ENCODE results near the gene CDH12. TPM values are rescaled to one million over a fixed set of nuclear protein-coding genes. Genes with fewer than 3 reads are reported as not detected.
"Not testable (repeated sequence)": the region's sequence is repeated elsewhere in the genome, so short reads cannot be mapped to it uniquely, and the experiment has no call there.

The CDH12 gene
- total RNA-seq, 1 donor from 2014 or later, result not detected

DNA sequence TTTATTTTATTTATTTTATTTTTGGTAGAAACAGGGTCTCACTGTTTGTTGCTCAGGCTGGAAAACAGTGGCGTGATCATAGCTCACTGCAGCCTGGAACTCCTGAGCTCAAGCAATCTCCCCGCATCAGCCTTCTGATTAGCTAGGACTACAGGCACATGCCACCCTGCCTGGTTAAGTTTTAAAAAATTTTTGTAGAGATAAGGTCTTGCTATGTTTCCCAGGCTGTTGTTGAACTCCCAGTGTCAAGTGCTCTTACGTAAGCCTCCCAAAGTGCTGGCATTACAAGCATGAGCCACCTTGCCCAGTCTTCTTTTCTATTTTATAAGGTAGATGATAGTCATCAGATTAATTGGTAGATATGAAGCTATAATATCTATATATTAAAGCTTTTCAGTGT lies 382.7 kb downstream of the CDH12 start:
- no peak for DNase-seq (ENCODE audit: low read depth)

DNA sequence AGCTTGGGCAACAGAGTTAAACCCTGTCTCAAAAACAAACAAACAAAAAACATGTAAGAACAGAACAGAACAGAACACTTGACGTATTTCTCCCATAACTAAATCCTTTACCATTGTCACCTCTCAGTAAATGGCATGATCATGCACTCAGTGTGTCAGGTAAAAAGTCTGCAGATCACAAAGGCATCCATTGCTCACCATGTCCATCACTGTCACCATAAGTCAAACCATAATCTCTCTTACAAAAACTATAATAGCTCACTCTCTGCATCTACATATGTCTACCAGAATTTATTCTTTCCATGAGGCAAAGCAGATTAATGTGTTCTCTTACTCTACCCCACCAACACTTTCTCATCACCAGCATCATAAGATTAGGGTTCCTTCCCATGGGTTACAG lies 387.5 kb downstream of the CDH12 start:
- DNase-seq (ENCODE audit: low read depth), result no peak

DNA sequence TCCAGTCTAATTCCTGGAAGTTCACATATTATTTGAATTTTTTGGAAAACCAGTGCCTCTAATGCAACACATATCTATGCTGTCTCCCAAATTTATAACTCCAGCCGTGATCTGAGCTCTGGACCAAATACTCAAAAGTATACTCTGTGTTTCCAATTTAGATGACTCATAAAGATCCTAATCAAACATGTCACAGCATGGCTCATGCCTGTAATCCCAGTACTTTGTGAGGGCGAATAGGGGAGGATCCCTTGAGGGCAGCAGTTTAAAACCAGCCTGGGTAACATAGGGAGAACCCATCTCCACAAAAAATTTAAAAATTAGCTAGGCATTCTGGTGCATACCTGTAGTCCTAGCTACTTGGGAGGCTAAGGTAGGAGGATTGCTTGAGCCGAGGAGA lies 388.0 kb downstream of the CDH12 start:
- DNase-seq (ENCODE audit: low read depth), result no peak

DNA sequence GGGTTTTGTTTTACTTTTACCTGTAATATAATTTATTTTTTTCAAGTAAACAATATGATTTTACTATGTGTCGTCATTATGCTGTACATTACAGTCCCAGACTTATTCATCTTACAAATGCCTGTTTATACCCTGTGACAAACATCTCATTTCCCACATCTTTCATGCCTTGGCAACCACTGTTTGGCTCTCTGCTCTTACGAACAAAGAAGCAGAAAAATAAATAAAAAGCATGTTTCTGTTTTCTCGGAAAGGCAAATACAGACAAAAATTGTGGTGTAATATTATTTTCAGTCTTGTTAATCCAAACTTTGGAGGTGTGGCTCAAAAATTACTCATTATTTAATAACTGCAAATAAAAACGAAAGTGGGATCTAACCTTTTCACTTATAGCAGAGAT lies 393.0 kb downstream of the CDH12 start:
- DNase-seq (ENCODE audit: low read depth), result no peak

DNA sequence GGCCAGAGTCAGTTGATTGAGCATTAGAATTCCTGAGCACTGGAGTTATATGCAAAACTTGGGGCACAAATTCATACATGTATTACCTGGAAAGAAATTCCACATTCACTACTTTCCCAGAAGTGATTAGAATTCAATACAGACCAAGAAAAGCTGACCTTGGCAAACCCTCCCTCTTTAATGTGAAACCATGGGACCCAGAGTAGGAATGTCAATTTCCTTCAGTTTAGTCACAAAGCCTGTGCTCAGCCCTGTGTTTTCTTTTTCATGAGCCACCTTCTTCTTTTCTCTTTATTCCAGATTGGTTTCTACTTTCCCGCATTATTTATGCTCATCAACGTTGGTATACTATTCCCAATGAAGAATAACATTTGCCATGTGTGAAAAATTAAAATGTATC lies 420.2 kb downstream of the CDH12 start:
- DNase-seq (ENCODE audit: low read depth), result no peak

DNA sequence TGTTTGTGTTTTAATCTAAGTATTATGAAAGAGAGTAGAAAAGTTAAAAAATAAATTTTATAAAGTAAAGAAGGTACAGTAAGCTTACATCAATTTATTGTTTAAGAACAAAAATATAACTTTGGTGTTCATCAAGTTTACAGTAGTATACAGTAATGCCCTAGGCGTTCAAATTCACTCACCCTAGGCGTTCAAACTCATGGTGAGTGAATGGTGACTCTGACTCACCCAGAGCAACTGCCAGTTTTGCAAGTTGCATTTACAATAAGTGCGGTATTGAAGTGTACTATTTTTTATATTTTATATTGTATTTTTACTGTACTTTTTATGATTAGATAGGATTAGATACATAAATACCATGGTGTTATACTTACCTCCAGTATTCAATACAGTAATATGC lies 421.3 kb downstream of the CDH12 start:
- no peak for DNase-seq (ENCODE audit: low read depth)

DNA sequence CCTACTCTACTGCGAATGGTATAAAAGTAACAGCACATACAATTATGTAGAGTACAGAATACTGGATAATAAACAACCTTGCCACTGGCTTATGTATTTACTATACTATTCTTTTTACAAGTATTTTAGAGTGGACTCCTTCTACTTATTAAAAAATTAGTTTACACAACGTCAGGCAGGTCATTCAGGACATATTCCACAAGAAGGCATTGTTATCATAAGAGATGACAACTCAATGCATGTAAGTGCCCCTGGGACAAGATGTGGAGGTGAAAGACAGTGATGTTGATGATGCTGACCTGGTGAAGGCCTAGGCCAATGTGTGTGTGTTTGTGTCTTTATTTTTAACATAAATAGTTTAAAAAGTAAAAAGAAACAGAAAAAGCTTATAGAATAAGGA lies 421.7 kb downstream of the CDH12 start:
- no peak for DNase-seq (ENCODE audit: low read depth)

DNA sequence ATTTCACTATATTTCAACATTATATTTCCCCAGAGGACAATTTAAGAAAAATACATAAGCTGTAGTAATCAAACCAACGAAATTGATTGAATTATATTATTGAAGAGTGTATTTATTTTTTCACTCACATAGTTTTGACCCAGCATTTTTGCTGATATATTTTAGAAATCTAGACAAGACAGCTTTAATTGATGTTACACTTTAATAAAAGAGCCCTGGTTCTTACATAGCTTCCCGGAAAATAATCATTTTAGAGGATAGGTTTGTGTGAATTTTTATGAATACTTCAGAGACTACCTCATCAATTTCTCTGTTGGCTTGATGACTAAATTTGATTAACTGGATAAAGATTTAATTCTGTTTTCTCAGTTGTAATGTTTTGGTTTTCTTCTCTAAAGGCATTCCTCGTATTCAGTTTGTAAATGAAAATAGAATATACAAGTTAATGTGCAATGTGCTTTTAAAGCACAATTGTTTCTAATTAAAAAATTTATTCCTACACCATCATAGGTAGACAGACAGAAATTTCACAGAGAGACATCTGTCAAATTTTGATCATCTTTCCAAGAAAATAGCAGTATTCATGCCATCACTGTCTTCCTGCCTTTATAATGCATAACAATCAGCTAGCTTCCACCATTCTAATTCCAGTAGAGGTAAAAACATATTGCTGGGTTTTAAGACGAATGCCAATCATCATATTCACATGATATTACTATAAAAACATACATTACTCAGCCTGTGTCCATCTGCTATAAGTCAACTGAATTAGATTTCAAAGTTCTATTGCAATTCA lies 441.4 kb downstream of the CDH12 start:
- DNase-seq (ENCODE audit: low read depth), result no peak

DNA sequence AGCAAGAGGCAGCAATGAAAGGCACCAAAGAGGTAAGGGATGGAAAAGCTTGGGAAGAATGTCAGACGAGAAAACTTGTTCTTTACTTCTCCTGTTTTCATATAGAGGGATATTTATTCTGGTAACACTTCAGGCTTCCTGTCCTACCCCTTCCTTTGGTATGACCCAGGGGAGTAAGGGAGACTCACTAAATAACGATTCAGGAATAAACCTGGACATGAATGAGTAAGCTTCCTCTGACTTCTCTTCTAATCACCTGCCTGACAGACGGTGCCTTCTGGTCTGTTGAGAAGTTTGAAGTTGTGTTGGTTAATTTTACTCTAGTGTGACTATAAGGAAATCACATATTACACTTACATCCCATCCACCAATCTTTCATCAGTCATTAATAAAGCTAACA lies 461.2 kb downstream of the CDH12 start:
- no peak for DNase-seq (ENCODE audit: low read depth)

DNA sequence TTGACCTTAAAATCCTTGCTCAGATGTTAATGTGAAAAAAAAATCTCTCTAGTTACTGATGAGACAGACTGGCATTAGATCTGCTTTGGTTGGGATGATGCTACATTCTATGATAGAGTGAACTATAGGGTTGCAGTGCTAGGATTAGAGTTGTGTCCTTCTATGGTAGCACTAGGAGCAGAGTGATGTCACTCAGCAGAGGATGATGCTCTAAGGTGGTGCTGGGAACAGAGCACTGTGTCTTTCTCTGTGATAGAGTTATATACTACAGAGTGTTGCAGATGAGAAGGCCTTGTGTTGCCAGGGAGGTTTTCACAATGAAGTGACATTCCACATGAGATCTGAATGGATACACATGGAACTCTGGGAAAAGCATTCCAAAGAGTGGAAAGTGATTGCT lies 462.3 kb downstream of the CDH12 start:
- no peak for DNase-seq (ENCODE audit: low read depth)

DNA sequence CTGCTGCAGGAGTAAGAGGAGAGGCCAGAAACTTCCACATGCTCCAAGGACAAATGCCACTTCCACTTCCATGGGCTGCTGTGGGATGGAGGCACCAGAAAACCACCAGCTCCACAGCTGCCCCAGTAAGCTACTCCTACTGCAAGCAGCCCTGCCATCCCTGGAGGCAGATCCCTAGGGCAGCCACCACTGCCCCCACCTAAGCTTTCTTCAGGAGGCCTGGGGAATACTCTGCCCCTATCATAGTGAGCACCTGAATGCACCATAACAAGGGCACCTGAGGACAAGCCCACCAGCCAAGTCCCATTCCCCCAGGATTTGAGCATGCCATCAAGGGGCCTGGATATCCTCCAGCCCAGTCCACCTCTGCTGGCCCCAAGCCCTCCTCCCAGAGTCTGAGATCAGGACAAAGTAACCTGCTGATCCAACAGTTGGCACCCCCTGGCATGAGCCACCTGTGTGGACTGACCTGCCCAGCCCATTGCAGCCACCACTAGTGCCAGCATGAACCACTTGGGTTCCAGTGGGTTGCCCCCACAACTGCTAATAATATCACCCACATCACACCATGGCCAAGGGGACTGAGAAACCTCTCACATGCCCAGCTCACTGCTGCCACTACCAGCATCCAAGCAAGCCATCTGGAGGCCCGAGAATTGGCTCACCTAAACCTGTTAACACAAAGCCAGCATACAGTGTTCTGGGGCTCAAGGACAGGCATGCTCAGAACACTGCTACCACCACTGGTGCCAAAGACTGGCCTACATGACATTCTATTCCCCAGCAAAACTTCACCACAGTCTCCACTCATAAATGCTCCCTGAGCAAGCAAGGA lies 480.1 kb downstream of the CDH12 start:
- DNase-seq (ENCODE audit: low read depth), result no peak

DNA sequence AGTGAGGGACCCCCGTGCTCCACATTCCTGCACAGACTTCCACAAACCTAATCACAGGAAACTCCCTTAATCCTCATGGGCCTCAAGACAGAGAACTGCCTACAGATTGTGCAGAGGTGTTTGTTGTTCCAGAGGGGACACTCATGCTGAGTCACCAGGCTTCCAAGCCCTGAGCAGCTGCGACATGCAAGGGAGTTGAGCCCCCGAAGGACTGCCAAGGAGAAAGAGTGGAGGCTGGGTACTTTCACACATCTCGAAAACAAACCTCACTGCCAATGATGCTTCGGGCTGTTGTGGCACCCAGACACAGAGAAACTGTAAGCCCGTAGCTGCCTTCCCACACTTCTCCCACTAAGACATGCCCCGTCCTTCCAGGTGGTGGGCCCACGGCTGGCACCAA lies 480.8 kb downstream of the CDH12 start:
- DNase-seq (ENCODE audit: low read depth), result no peak

DNA sequence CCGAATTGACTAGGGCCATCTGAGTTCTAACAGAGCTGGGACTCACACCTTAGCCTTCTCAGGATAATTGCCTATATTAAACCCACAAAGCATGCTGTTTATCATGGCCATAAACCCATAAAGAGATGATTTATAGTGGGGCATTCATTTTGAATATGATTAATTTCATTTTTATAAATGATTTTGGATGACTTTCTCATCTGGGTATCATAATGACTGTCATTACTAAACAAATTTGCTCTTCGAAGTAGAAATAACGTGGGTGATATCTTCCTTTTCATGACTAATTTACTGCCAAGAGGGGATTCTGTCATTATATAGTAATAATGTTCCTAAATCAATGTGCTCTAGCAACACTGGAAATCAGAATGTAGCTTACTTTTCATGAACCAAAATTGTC lies 498.2 kb downstream of the CDH12 start:
- DNase-seq (ENCODE audit: low read depth), result no peak

DNA sequence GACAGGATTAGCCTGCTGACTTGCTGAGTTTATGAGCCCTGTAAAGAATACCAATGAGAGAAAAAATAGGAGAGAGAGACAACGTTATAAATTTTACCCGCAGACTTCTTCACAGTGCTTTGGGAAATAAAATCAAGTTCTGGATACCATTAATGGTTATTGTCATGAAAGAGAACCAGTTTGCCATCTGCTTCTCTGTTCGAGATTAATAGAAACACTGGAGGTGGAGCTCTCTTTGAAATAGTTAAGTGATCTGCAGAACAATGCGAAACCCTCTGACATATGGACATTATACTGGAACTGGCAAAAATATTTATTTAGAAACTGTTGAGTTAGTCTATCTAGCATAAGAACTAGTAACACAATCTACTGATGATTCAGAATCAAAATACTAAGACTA lies 500.7 kb downstream of the CDH12 start:
- no peak for DNase-seq (ENCODE audit: low read depth)

DNA sequence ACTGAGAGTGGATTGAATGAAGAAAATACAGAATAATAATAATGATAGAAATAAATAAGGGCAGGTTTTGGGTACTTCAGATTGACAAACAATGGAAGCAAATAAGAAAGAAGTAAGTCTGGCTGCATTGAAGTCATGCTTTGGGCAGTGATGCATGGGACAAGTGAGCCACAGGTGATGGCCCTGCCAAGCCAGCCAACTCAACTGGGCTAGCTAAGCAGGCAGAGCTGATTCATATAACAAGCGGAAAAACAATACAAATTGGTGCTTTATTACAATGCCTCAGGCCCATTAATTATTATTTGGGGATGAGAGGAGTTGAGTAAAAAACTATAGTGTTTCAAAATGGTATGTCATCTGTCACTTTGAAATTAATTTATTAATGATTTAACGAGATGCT lies 502.0 kb downstream of the CDH12 start:
- no peak for DNase-seq (ENCODE audit: low read depth)

DNA sequence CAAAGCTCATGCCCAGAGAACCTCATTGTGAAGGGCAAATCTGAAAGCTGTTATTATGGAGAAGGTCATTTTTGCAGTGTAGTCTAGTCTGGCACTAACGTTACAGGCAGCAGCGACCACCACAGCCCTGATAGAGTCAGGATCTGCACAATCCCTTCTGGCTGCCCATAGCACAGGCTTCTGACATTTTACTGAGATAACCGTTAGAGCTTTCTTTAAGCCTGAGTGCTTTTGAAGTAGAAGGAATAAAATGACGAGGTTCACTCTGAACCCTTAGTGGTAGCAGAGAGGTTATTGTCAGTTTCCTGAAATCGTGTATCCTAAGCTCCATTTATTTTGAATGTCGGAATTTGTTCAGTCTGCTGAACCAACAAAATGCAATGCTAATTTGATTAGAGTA lies 505.1 kb downstream of the CDH12 start:
- DNase-seq (ENCODE audit: low read depth), result no peak

DNA sequence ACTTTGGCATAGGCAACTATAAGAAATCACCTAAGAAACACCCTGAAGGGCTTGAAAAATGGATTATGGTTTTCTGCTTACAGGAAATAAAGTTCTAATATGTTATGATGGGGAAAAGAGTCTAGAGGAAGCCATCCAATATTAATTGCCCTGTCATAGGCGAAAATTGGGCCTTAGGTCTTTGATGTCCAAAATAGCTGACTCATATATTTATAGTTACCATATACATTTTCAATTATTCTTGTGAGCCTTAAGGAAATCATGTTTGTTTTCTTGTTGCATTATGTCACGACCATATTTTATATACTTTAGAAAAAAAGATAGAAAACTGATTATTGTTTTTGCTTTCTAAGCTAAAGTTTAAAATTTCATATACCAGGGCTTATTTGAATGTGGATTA lies 509.1 kb downstream of the CDH12 start:
- no peak for DNase-seq (ENCODE audit: low read depth)

DNA sequence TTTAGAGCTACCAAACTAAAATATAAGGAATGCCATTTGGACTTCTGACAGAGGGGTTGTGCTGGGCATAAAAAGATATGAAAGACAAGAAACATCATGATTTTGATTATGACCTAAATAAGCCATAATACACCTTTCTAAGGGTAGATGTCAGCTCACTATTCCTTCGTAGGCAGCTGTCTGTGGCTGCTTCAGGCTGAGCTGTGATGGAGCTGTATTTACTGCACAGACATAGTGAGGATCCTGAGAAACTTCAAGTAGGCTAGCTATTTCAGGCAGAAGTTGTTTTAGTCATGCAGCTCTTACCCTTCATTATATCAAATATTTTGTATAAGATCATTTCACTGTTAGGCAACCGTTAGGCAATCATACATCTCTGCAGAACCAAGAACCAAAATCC lies 511.7 kb downstream of the CDH12 start:
- DNase-seq (ENCODE audit: low read depth), result no peak

DNA sequence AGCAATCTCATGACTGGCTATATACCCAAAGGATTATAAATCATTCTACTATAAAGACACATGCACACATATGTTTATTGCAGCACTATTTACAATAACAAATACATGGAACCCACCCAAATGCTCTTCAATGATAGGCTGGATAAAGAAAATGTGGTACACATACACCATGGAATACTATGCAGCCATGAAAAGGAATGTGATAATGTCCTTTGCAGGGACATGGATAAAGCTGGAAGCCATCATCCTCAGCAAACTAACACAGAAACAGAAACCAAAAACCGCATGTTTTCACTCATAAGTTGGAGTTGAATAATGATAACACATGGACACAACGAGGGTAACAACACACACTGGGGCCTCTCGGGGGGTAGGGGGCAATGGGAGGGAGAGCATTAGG lies 520.2 kb downstream of the CDH12 start:
- not testable (repeated sequence) for DNase-seq (ENCODE audit: low read depth)

DNA sequence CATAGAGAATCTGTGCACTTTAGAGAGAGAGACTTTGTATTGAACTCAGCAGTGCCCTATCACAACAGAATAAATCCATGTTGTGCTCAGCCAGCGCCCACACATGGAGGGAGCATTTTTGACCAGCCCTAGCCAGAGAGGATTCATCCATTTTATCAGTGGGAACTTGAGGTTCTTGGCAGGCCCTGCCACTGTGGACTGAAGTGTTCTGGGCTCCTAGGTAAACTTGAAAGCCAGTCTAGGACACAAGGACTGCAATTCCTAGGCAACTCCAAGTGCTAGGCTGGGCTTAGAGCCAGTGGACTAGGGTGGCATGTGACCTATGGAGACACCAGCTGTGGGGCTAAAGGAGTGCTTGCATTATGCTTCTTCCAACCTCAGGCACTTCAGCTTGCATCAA lies 523.5 kb downstream of the CDH12 start:
- DNase-seq (ENCODE audit: low read depth), result no peak

DNA sequence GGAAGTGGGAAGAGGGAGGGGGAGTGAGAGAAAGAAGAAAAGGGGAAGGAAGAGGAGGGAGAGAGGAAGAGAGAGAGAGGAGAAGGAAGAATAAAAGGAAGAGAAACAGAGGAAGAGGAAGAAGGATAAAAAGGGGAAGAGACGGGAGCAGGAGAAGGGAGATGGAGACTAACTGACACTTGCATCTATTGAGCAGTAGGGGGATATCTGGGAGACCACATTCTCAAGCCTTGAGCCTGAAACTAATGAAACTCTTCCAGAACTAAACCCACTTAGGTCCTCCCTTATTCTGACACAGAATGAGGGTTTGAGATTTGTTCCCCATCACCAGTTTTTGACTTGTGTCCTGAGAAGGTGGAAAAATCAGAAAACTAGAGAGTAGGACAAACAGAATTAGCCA lies 533.3 kb downstream of the CDH12 start:
- no peak for DNase-seq (ENCODE audit: low read depth)

DNA sequence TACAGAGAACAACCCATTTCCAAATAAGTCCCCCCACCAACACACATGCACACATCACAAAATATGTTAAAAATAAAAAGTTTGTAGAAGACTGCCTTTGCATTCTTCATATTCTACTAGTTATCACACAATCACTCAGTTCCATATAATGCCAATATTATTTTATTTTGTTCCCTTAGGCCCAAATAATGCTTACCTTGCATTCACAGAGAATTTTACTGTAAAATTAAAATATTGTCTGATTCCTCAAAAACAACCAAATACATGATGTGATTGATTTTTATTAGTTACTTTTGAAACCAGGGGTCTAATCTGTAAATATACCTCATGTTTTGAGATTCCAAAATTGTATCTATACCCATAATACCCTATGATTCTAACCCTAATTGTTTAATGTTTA lies 536.9 kb downstream of the CDH12 start:
- DNase-seq (ENCODE audit: low read depth), result no peak

DNA sequence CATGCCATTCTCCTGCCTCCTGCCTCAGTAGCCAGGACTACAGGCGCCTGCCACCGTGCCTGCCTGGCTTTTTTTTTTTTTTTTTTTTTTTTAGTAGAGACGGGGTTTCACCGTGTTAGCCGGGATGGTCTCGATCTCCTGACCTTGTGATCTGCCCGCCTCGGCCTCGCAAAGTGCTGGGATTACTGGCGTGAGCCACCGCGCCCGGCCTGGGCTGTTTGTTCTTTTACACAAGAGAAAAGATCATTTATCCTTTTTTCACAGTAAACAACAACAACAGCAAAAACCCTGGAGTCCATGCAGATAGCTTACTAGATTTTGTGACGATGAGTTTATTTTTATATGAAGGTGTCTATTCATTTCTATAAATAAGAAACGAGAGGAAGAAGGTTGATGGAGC lies 538.1 kb downstream of the CDH12 start:
- not testable (repeated sequence) for DNase-seq (ENCODE audit: low read depth)

Measured in myocyte (in vitro differentiated cells).